Heart right ventricle (tissue), 16 donors: ENCODE results near the gene MRPS35. TPM values are rescaled to one million over a fixed set of nuclear protein-coding genes. Genes with fewer than 3 reads are reported as not detected.

Experiments used
- ATAC-seq, 8 donors: fragments of 200-7000 bp; cut with Tn5 transposase; one replicate each; pipeline ENCODE4 v1.9.1; 2020; ENCODE audit warnings: mild to moderate bottlenecking in 8 of 8, moderate library complexity in 8 of 8, moderate number of reproducible peaks in 1 of 8
- DNase-seq, 2 donors: peaks; one replicate each; pipeline ENCODE4 v3.0.0-alpha.2; 2020
- H3K27ac ChIP-seq, 10 donors: fragments of 200-600 bp; sonication (generic) in 2 of 10; one replicate each; pipeline versions ENCODE4 v1.5.0 to v1.8.0; 2020 to 2022; ENCODE audit warnings: mild to moderate bottlenecking in 3 of 10
- H3K27me3 ChIP-seq, 7 donors: fragments of 200-600 bp; one replicate each; pipeline ENCODE4 v1.8.0; 2021 to 2022; ENCODE audit warnings: mild to moderate bottlenecking in 2 of 7
- H3K36me3 ChIP-seq, 9 donors: fragments of 200-600 bp; sonication (generic) in 1 of 9; one replicate each; pipeline versions ENCODE4 v1.5.0 to v1.8.0; 2020 to 2022; ENCODE audit warnings: mild to moderate bottlenecking in 2 of 9
- H3K4me1 ChIP-seq, 9 donors: fragments of 200-600 bp; sonication (generic) in 1 of 9; one replicate each; pipeline versions ENCODE4 v1.5.0 to v1.8.0; 2020 to 2022; ENCODE audit warnings: mild to moderate bottlenecking in 4 of 9
- H3K4me3 ChIP-seq, 10 donors: fragments of 200-600 bp; sonication (generic) in 2 of 10; one replicate each; pipeline versions ENCODE4 v1.5.0 to v1.8.0; 2020 to 2022; ENCODE audit warnings: mild to moderate bottlenecking in 7 of 10, moderate library complexity in 2 of 10
- H3K9me3 ChIP-seq, 11 donors: fragments of 200-600 bp in 10 of 11; sonication (generic) in 2 of 11; one replicate each; pipeline versions ENCODE4 v1.5.0 to v1.8.0; 2013 to 2022; ENCODE audit warnings: mild to moderate bottlenecking in 2 of 11, control low read depth in 1 of 11, moderate library complexity in 1 of 11
- CTCF ChIP-seq, 9 donors: fragments of 200-600 bp; sonication (generic) in 2 of 9; IDR thresholded peaks; one replicate each; pipeline versions ENCODE4 v1.5.0 to v1.8.0; 2021 to 2022; ENCODE audit warnings: antibody characterized with exemption in 9 of 9, mild to moderate bottlenecking in 5 of 9, moderate library complexity in 1 of 9
- WGBS, 2 donors: extraction: QIAGEN DNeasy Blood & Tissue Kit; methylation state at CpG; one replicate each; pipeline ENCODE4 v1.1.7; 2013; ENCODE audit warnings: inconsistent platforms in 1 of 2; 5-methylcytosine and 5-hydroxymethylcytosine counted together
- intact Hi-C, 10 donors: fragments of 100-400 bp; cut with DNase I; formaldehyde crosslinking; loops; one replicate each; pipeline versions ENCODE4 v1.11.1 to v1.14.2; 2022
- polyA plus RNA-seq, 2 donors: library from polyadenylated mRNA; stranded (reverse); fragments of 200-250 nt; gene quantifications; one replicate each; pipeline ENCODE4 v1.2.3, GENCODE V29; 2013
- total RNA-seq, 10 donors: library from RNA; stranded (reverse); fragmentation: NEBNext Ultra II Directional in 3 of 10; extraction: Animal tissue kit (Norgen Biotek cat#: 25700) in 3 of 10; gene quantifications; one replicate each; pipeline versions ENCODE4 v1.2.1 to v1.2.4, GENCODE V29; 2021 to 2023
- donor health status: Arrhythmogenic right ventricular cardiomyopathy.
- donor health status: ischemic (EF 13 %, LVEDD 7.1; RV severe dilation, severe dysfunction).
- donor health status: healthy with polysubstance abuse.
- donor health status: DM: no; HTN: yes; CAD: no.
- donor health status: DM: no; HTN: no; CAD: no.
- donor health status: ischemic (EF 25% LVEDD 6.9; RV normal size, moderate dysfunction).
- donor health status: ischemic (EF 25% LVEDD 5.7; RV mildly dilated, moderate dysfunction).
- donor health status: healthy.
- donor health status: DM: yes; HTN: yes; CAD: no.
- donor health status: Ischemic cardiomyopathy.
- donor health status: ischemic (EF 35%, LVEDD 5.7; RV mildly dilated, moderate dysfunction).
- donor health status: nonischemic (EF 11% LVEDD 7.7; RV severe dilation, severe dysfunction).
- donor health status: DM: yes; HTN: yes; CAD: no.
- donor health status: PGD.
- donor health status: ischemic (EF 29% LVEDD 5.4; RV normal size, mild dysfunction).
- donor health status: nonischemic (EF 23%, LVEDD 6.1; RV moderate dilation, normal function).

Gene MRPS35
- total and polyA plus RNA-seq, 12 donors = 27.3 to 75.3 (median 61.7) TPM

- Histone ChIP-seq H3K36me3 (peaks cover 0 to 11% (median 0%) of the 10 kb centered on the region in 9 donors), H3K4me3 (no peak overlapping the region), H3K9me3 (no peaks in the 10 kb centered on the region), H3K27ac (no peak overlapping the region), H3K27me3 (no peaks in the 10 kb centered on the region), H3K4me1 (no peaks in the 10 kb centered on the region)
- intact Hi-C loops = no loop called here
- no peak for DNase-seq
- no peak for ATAC-seq
- no peak for TF ChIP-seq CTCF (IDR thresholded peaks at IDR 0.05)
- WGBS, 2 donors = 0% methylated on average over 1 of the region's 1 CpG
Observed at GRCh38 chr12:27805238-27805637, 94.6 kb downstream of the MRPS35 start.

Other genes starting within 250 kb of the MRPS35 start
- 100 to 1,000 TPM; 233 to 450 (median 325) TPM for gene PPFIBP1, start 186.6 kb upstream of the MRPS35 start, total RNA-seq
- 10 to 100 TPM; 22.9 to 64.7 TPM for gene PPFIBP1, start 186.6 kb upstream of the MRPS35 start, polyA plus RNA-seq
- 10 to 100 TPM in 1 of 10 donors, 1 to 10 TPM in 9; 3.2 to 10.6 (median 5.9) TPM for gene REP15, start 14.4 kb upstream of the MRPS35 start, total RNA-seq
- 1 to 10 TPM; 4.1 to 6.7 TPM for gene REP15, start 14.4 kb upstream of the MRPS35 start, polyA plus RNA-seq
- 10 to 100 TPM in 1 of 10 donors, 1 to 10 TPM in 9; 4.6 to 10.9 (median 6.7) TPM for gene KLHL42, start 69.4 kb downstream of the MRPS35 start, total RNA-seq
- 1 to 10 TPM; 4.0 to 6.3 TPM for gene KLHL42, start 69.4 kb downstream of the MRPS35 start, polyA plus RNA-seq
- gene MANSC4, start 69.4 kb downstream of the MRPS35 start, total RNA-seq = not detected
- not detected for gene MANSC4, start 69.4 kb downstream of the MRPS35 start, polyA plus RNA-seq